A673 (cell line): ENCODE data around the gene BAIAP2L1. TPM values are rescaled to one million over a fixed set of nuclear protein-coding genes. Genes with fewer than 3 reads are reported as not detected.

ENCODE experiments used
- BruUV-seq: library from RNA; stranded (reverse); fragments of 400-500 nt; replicated peaks from 2 replicates; lab custom pipeline; 2021; lab: Mats Ljungman, UMichigan
- CTCF ChIA-PET: fragments of 300-600 bp; sonication (Branson Sonifier 250); formaldehyde crosslinking; loops from one replicate; lab custom pipeline; 2022; ENCODE audit warnings: antibody characterized with exemption; lab: Charles Lee
- POLR2A ChIA-PET: fragments of 300-600 bp; sonication (Branson Sonifier 250); formaldehyde crosslinking; loops from one replicate; lab custom pipeline; 2022; ENCODE audit warnings: antibody characterized with exemption; ENCODE audit not compliant: low non-redundant PET; lab: Charles Lee
- DNase-seq: peaks from one replicate; pipeline ENCODE4 v3.0.0-alpha.2; 2015; ENCODE audit warnings: low spot score
- H3K27ac ChIP-seq: fragments of 200-600 bp; sonication (generic); 2 replicates; pipeline ENCODE4 v1.5.1; 2016; ENCODE audit warnings: mixed run types, low read depth, mild to moderate bottlenecking, mixed read lengths, antibody characterized with exemption, low read length; ENCODE audit not compliant: poor library complexity, severe bottlenecking
- H3K27me3 ChIP-seq: fragments of 200-600 bp; sonication (generic); replicated peaks from 2 replicates; pipeline ENCODE4 v1.6.1; 2017; ENCODE audit warnings: mixed run types, low read depth, mild to moderate bottlenecking, mixed read lengths, antibody characterized with exemption, low read length; ENCODE audit not compliant: insufficient read depth, poor library complexity
- H3K36me3 ChIP-seq: fragments of 200-600 bp; sonication (generic); 2 replicates; pipeline ENCODE4 v1.6.1; 2016; ENCODE audit warnings: mixed run types, mild to moderate bottlenecking, mixed read lengths, antibody characterized with exemption, low read length; ENCODE audit not compliant: insufficient read depth, poor library complexity, severe bottlenecking
- H3K4me1 ChIP-seq: fragments of 200-600 bp; sonication (generic); 2 replicates; pipeline ENCODE4 v1.6.1; 2017; ENCODE audit warnings: mixed run types, mild to moderate bottlenecking, mixed read lengths, antibody characterized with exemption, low read length; ENCODE audit not compliant: insufficient read depth, poor library complexity, severe bottlenecking
- H3K4me3 ChIP-seq: fragments of 200-600 bp; sonication (generic); 2 replicates; pipeline ENCODE4 v1.5.1; 2016; ENCODE audit warnings: low read depth, mixed run types, mild to moderate bottlenecking, mixed read lengths, low read length; ENCODE audit not compliant: poor library complexity, severe bottlenecking
- H3K9me3 ChIP-seq: fragments of 200-600 bp; sonication (generic); 2 replicates; pipeline ENCODE4 v1.6.1; 2016; ENCODE audit warnings: mixed run types, low read depth, mild to moderate bottlenecking, mixed read lengths, antibody characterized with exemption, low read length; ENCODE audit not compliant: poor library complexity, severe bottlenecking
- EZH2 ChIP-seq: fragments of 200-600 bp; sonication (generic); IDR thresholded peaks from 2 replicates; pipeline ENCODE4 v1.6.1; 2017; ENCODE audit warnings: borderline replicate concordance, low read depth, mild to moderate bottlenecking, mixed read lengths, antibody characterized with exemption, low read length; ENCODE audit not compliant: poor library complexity, severe bottlenecking
- intact Hi-C: fragments of 100-400 bp; cut with micrococcal nuclease; formaldehyde crosslinking; loops from one replicate; pipeline ENCODE4 v1.10.0; 2022; ENCODE audit not compliant: unreplicated experiment
- total RNA-seq: library from RNA; stranded (reverse); gene quantifications from 2 replicates; pipeline ENCODE4 v1.2.3, GENCODE V29; 2021
- TF ChIP-seq, protein P1 (sequence below): fragments of 300-800, 200-600 bp; sonication (generic); conservative IDR thresholded peaks from 2 replicates; pipeline ENCODE4 v1.5.1; 2017; ENCODE audit warnings: low read depth, mild to moderate bottlenecking, antibody characterized with exemption, low read length, moderate library complexity, mixed read lengths

The BAIAP2L1 gene
- total RNA-seq, 1 experiment from 2014 or later: 0.77 TPM

DNA sequence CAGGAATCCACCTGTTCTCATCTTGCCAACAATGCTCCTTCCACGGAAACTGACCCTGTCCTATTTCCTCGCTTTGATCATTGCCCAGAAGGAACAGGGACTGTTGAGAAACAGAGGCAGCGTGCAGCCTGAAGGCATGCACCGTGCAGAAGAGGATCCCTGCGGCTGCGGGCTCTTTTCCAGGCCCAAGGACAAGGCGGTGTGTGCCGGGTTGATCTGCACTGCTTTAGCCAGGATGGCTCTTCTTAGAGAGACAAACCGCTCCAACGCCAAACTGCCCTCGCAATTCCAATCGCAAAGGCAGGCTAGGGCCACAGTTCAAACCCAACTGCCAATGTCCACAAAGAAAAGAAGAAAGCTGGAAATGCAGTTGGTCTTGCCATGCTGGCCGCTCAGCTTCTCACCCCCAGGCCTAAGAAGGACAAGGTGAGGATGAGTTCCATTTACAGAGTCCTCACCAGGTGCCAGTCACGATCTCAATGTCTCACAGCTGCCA lies 92.9 kb downstream of the BAIAP2L1 start:
- Histone ChIP-seq H3K36me3 (no peaks in the 10 kb centered on the region), H3K4me1 (no peaks in the 10 kb centered on the region), H3K27ac (no peak overlapping the region), H3K9me3 (no peaks in the 10 kb centered on the region), H3K4me3 (no peak overlapping the region), H3K27me3 (no peaks in the 10 kb centered on the region)
- ChIA-PET CTCF (no interaction called here), POLR2A (no interaction called here)
- intact Hi-C loops: no loop called here
- no peak for TF ChIP-seq EZH2
- TF ChIP-seq, protein P1, sequence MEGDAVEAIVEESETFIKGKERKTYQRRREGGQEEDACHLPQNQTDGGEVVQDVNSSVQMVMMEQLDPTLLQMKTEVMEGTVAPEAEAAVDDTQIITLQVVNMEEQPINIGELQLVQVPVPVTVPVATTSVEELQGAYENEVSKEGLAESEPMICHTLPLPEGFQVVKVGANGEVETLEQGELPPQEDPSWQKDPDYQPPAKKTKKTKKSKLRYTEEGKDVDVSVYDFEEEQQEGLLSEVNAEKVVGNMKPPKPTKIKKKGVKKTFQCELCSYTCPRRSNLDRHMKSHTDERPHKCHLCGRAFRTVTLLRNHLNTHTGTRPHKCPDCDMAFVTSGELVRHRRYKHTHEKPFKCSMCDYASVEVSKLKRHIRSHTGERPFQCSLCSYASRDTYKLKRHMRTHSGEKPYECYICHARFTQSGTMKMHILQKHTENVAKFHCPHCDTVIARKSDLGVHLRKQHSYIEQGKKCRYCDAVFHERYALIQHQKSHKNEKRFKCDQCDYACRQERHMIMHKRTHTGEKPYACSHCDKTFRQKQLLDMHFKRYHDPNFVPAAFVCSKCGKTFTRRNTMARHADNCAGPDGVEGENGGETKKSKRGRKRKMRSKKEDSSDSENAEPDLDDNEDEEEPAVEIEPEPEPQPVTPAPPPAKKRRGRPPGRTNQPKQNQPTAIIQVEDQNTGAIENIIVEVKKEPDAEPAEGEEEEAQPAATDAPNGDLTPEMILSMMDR: no peak
- DNase-seq: no peak
- no TSS peak for BruUV-seq

DNA sequence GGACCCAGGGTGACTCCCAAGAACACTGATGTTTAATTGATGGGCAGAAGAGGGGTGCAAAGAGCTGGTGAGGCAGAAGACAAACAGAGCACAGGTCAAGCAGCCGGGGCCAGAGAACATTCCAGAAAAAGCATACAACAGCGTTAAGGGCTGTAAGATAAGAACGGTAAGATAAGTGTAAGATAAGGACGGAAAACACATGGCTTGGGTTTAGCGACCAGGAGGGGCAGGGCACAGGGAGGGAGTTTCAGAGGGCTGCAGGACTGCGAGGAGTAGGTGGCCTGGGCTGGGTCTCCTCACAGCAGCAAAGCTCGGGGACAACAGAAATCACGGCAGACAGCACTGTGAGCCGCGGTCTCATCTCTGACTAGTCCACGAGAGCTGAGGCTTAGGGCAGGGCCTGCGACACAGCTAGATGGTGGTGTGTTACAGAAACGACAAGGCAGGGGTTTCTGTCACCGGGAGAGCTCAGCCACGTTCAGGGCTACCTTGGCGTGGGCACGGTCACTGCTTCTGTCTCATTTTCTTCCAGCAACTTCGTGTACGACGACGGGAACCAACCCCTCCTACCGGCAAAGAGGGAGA lies 94.8 kb downstream of the BAIAP2L1 start:
- DNase-seq: no peak
- no peaks in the 10 kb centered on the region for H3K36me3 ChIP-seq
- no peaks in the 10 kb centered on the region for H3K9me3 ChIP-seq
- no TSS peak for BruUV-seq
- TF ChIP-seq, protein P1: no peak
- no peak for TF ChIP-seq EZH2
- ChIA-PET POLR2A (no interaction called here), CTCF (no interaction called here)
- no peak overlapping the region for H3K27ac ChIP-seq
- H3K27me3 ChIP-seq: no peaks in the 10 kb centered on the region
- no peaks in the 10 kb centered on the region for H3K4me1 ChIP-seq
- H3K4me3 ChIP-seq: no peak overlapping the region
- intact Hi-C loops: no loop called here

DNA sequence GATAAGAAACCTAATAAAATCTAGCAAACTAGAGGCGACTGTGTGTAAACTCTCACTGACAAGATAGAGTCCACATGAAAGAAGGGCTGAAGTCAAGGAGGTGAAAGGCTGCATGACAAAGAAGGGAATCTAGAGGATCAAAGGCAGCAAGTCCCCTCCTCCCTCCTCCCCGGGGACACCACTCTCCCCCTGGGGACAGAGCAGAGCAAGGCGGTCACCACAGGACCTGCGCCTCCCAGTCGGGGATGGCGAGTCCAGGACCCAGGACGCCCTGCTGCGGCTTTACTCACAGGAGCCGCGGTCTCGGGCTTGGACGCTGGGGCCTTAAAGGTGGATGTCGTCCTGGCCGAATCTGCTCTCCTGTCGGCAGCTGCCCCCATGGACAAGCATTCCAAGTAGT lies 97.0 kb downstream of the BAIAP2L1 start:
- TF ChIP-seq, protein P1: no peak
- no peak for TF ChIP-seq EZH2
- H3K4me3 ChIP-seq: no peak overlapping the region
- POLR2A ChIA-PET: no interaction called here
- no peaks in the 10 kb centered on the region for H3K36me3 ChIP-seq
- no peak for DNase-seq
- no peaks in the 10 kb centered on the region for H3K9me3 ChIP-seq
- H3K27me3 ChIP-seq: no peaks in the 10 kb centered on the region
- CTCF ChIA-PET: no interaction called here
- no peaks in the 10 kb centered on the region for H3K4me1 ChIP-seq
- no TSS peak for BruUV-seq
- no peak overlapping the region for H3K27ac ChIP-seq
- intact Hi-C loops: no loop called here
